ENCODE data around the gene GPR101.
A peak's percentile ranks its signal among the peaks of the same experiment; 100 is the strongest.

Gene GPR101

GRCh38 chrX:137058339-137059127 is 24.7 kb upstream of the GPR101 start:
- TF ChIP-seq, protein P1, sequence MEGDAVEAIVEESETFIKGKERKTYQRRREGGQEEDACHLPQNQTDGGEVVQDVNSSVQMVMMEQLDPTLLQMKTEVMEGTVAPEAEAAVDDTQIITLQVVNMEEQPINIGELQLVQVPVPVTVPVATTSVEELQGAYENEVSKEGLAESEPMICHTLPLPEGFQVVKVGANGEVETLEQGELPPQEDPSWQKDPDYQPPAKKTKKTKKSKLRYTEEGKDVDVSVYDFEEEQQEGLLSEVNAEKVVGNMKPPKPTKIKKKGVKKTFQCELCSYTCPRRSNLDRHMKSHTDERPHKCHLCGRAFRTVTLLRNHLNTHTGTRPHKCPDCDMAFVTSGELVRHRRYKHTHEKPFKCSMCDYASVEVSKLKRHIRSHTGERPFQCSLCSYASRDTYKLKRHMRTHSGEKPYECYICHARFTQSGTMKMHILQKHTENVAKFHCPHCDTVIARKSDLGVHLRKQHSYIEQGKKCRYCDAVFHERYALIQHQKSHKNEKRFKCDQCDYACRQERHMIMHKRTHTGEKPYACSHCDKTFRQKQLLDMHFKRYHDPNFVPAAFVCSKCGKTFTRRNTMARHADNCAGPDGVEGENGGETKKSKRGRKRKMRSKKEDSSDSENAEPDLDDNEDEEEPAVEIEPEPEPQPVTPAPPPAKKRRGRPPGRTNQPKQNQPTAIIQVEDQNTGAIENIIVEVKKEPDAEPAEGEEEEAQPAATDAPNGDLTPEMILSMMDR (conservative IDR thresholded peaks at IDR 0.05; ENCODE audit: low read length), result no peak
- TF ChIP-seq EZH2phosphoT487 (IDR thresholded peaks at IDR 0.05; ENCODE audit: borderline replicate concordance), result no peak
- Histone ChIP-seq H3K36me3 (ENCODE audit: insufficient read depth, low read length) (no peaks in the 10 kb centered on the region), H3K27me3 (ENCODE audit: insufficient read depth, low read length, poor library complexity, severe bottlenecking) (peaks cover 10% of the 10 kb centered on the region), H3K4me2 (ENCODE audit: low read depth, low read length, poor library complexity, severe bottlenecking) (no peak overlapping the region), H3F3A (ENCODE audit: low read depth) (no peaks in the 10 kb centered on the region), H3K4me3 (ENCODE audit: low read length, poor library complexity, severe bottlenecking) (no peak overlapping the region), H3K9me2 (replicated peaks; ENCODE audit: low read depth, low read length) (no peaks in the 10 kb centered on the region), H3K9me3 (ENCODE audit: insufficient read depth, low read depth, low read length) (no peaks in the 10 kb centered on the region), H3K79me2 (ENCODE audit: insufficient read depth, low read length) (no peaks in the 10 kb centered on the region), H2AFZ (ENCODE audit: low read length) (no peak overlapping the region), H3K9ac (ENCODE audit: low read depth, low read length, poor library complexity, severe bottlenecking) (no peak overlapping the region), H4K20me1 (ENCODE audit: insufficient read depth, low read length, poor library complexity, severe bottlenecking) (no peaks in the 10 kb centered on the region), H3K4me1 (ENCODE audit: insufficient read depth, low read length, poor library complexity, severe bottlenecking) (no peaks in the 10 kb centered on the region)

DNA sequence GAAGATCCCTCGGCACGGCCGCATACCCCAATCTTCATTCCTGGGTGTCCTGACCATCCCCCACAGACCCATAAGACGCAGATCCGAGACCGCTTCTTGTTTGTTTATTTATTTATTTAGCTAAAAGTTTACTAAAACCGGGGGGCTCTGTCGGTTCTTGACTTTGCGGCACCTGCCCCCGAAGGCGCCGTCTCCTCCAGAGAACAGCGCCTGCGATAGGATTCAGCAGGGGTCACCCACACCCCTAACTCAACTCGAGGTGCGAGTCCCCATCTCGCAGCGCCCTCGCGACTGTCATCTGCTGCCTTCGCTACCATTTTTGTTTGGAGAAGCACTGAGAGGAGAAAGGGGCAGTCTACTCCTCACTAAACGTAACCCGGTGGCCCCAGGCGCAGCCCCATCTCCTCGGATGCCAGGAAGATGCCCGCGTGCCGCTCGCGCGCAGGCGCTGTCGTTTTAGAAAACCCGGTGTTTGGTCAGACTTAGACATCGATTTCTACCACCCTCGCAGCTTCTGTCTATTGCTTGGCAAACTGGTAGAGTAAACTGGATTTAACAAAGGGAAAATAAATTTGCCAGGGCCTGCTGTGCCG is 18.9 kb upstream of the GPR101 start:
- no peaks in the 10 kb centered on the region for H3K79me2 ChIP-seq (ENCODE audit: insufficient read depth, low read length)
- H3K4me1 ChIP-seq (ENCODE audit: insufficient read depth, low read length, poor library complexity, severe bottlenecking), result peaks cover 5% of the 10 kb centered on the region
- TF ChIP-seq, protein P1 (conservative IDR thresholded peaks at IDR 0.05; ENCODE audit: low read length), result no peak; the same call in 1 of the 2 replicates
- TF ChIP-seq EZH2phosphoT487 (IDR thresholded peaks at IDR 0.05; ENCODE audit: borderline replicate concordance), result no peak
- no peaks in the 10 kb centered on the region for H3K9me2 ChIP-seq (replicated peaks; ENCODE audit: low read depth, low read length)
- H3K27me3 ChIP-seq (ENCODE audit: insufficient read depth, low read length, poor library complexity, severe bottlenecking), result peaks cover 17% of the 10 kb centered on the region
- H3K36me3 ChIP-seq (ENCODE audit: insufficient read depth, low read length), result no peaks in the 10 kb centered on the region
- no peaks in the 10 kb centered on the region for H3K9me3 ChIP-seq (ENCODE audit: insufficient read depth, low read depth, low read length)
- H3K4me2 ChIP-seq (ENCODE audit: low read depth, low read length, poor library complexity, severe bottlenecking), result peak overlapping the region; percentile 77
- H3K9ac ChIP-seq (ENCODE audit: low read depth, low read length, poor library complexity, severe bottlenecking), result no peak overlapping the region
- H2AFZ ChIP-seq (ENCODE audit: low read length), result peak overlapping the region; percentile 92
- H4K20me1 ChIP-seq (ENCODE audit: insufficient read depth, low read length, poor library complexity, severe bottlenecking), result no peaks in the 10 kb centered on the region
- H3K4me3 ChIP-seq (ENCODE audit: low read length, poor library complexity, severe bottlenecking), result peak overlapping the region; percentile 72
- no peaks in the 10 kb centered on the region for H3F3A ChIP-seq (ENCODE audit: low read depth)

- peak overlapping the region; percentile 92 for H2AFZ ChIP-seq (ENCODE audit: low read length)
- H3F3A ChIP-seq (ENCODE audit: low read depth), result no peaks in the 10 kb centered on the region
- no peak overlapping the region for H3K9ac ChIP-seq (ENCODE audit: low read depth, low read length, poor library complexity, severe bottlenecking)
- peak overlapping the region; percentile 77 for H3K4me2 ChIP-seq (ENCODE audit: low read depth, low read length, poor library complexity, severe bottlenecking)
- no peaks in the 10 kb centered on the region for H4K20me1 ChIP-seq (ENCODE audit: insufficient read depth, low read length, poor library complexity, severe bottlenecking)
- peaks cover 5% of the 10 kb centered on the region for H3K4me1 ChIP-seq (ENCODE audit: insufficient read depth, low read length, poor library complexity, severe bottlenecking)
- no peaks in the 10 kb centered on the region for H3K9me2 ChIP-seq (replicated peaks; ENCODE audit: low read depth, low read length)
- no peaks in the 10 kb centered on the region for H3K9me3 ChIP-seq (ENCODE audit: insufficient read depth, low read depth, low read length)
- no peaks in the 10 kb centered on the region for H3K79me2 ChIP-seq (ENCODE audit: insufficient read depth, low read length)
- TF ChIP-seq, protein P1 (conservative IDR thresholded peaks at IDR 0.05; ENCODE audit: low read length), result peak; percentile 69
- TF ChIP-seq EZH2phosphoT487 (IDR thresholded peaks at IDR 0.05; ENCODE audit: borderline replicate concordance), result no peak
- no peaks in the 10 kb centered on the region for H3K36me3 ChIP-seq (ENCODE audit: insufficient read depth, low read length)
- peaks cover 17% of the 10 kb centered on the region for H3K27me3 ChIP-seq (ENCODE audit: insufficient read depth, low read length, poor library complexity, severe bottlenecking)
- H3K4me3 ChIP-seq (ENCODE audit: low read length, poor library complexity, severe bottlenecking), result peak overlapping the region; percentile 72
Measured at GRCh38 chrX:137051978-137052642, 18.3 kb upstream of the GPR101 start.

Measured in Loucy (cell line).